SK-N-MC (cell line): ENCODE results near the gene BMPR1A.

Source experiments
- EZH2 ChIP-seq: fragments of 200-600 bp; sonication (generic); IDR thresholded peaks from one replicate; pipeline ENCODE4 v1.6.1; 2017; ENCODE audit warnings: antibody characterized with exemption
- FOXP2 ChIP-seq: optimal IDR thresholded peaks from 2 replicates; pipeline ENCODE3; 2011; ENCODE audit warnings: mild to moderate bottlenecking, moderate library complexity; ENCODE audit not compliant: insufficient read depth; ENCODE audit errors: extremely low read length, control extremely low read depth
- POLR2AphosphoS5 ChIP-seq: IDR thresholded peaks from 2 replicates; pipeline ENCODE4 v1.6.1; 2012; ENCODE audit warnings: mild to moderate bottlenecking, low read depth, low read length, borderline replicate concordance

DNA sequence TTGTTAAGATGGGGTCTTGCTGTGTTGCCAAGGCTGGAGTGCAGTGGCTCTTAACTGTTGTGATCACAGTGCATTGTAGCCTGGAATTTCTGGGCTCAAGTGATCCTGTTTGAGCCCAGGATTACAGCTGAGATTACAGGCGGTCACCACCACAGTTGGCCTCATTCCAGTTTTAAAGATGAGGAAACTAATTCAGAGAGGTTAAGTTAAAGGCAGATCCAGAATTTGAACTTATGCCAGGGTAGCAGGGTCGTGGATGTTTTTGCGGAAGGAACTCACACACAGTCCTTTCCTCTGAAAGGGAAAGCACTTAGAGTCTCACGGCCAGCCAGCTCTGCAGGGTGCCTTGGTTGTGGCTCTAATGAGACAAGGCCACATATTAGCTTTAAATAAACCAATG lies 116.3 kb downstream of the BMPR1A start:
- TF ChIP-seq POLR2AphosphoS5 (no peak), EZH2 (no peak), FOXP2 (no peak)
